ENCODE data around the gene CHN2.

Gene CHN2

GRCh38 chr7:29214056-29214455, 19.5 kb downstream of the CHN2 start:
- H3K23ac ChIP-seq (ENCODE audit: low read length): no peak overlapping the region
- no peak overlapping the region for H3K27ac ChIP-seq (ENCODE audit: low read depth, low read length)
- DNase-seq: no peak
- no peak overlapping the region for H2BK5ac ChIP-seq (ENCODE audit: low read length)
- H3K56ac ChIP-seq (ENCODE audit: low read length): no peak overlapping the region
- H2BK15ac ChIP-seq (replicated peaks; ENCODE audit: low read depth): no peak overlapping the region
- H3K36me3 ChIP-seq (ENCODE audit: control insufficient read depth, insufficient read depth, low read length): no peaks in the 10 kb centered on the region
- no peaks in the 10 kb centered on the region for H3K27me3 ChIP-seq (ENCODE audit: insufficient read depth, low read length, poor library complexity)
- H3K79me1 ChIP-seq (ENCODE audit: low read length): no peaks in the 10 kb centered on the region
- no peaks in the 10 kb centered on the region for H3K79me2 ChIP-seq (ENCODE audit: control insufficient read depth, insufficient read depth, low read length)
- H3K4me3 ChIP-seq (ENCODE audit: low read length): no peak overlapping the region
- no peak overlapping the region for H4K5ac ChIP-seq (ENCODE audit: low read length)
- H3K18ac ChIP-seq (ENCODE audit: low read length): no peak overlapping the region
- no peak overlapping the region for H3K4me2 ChIP-seq (ENCODE audit: low read length)
- no peak overlapping the region for H3K9ac ChIP-seq (ENCODE audit: low read length)
- H4K8ac ChIP-seq (ENCODE audit: low read depth, low read length): no peak overlapping the region
- no peak overlapping the region for H3K4ac ChIP-seq (ENCODE audit: low read depth, low read length)
- H2BK120ac ChIP-seq (ENCODE audit: low read depth, low read length): no peak overlapping the region
- H3K4me1 ChIP-seq (ENCODE audit: control insufficient read depth, low read depth, low read length): peaks cover 7% of the 10 kb centered on the region
- no CpG with 5 or more reads among the region's 5 CpGs for WGBS (ENCODE audit: extremely low coverage, insufficient coverage, low lambda C conversion rate)
- H2AK5ac ChIP-seq (ENCODE audit: low read length): no peak overlapping the region

- H3K56ac ChIP-seq (ENCODE audit: low read length): no peak overlapping the region
- H2AK5ac ChIP-seq (ENCODE audit: low read length): no peak overlapping the region
- H4K5ac ChIP-seq (ENCODE audit: low read length): no peak overlapping the region
- no peak overlapping the region for H3K18ac ChIP-seq (ENCODE audit: low read length)
- no peak overlapping the region for H2BK15ac ChIP-seq (replicated peaks; ENCODE audit: low read depth)
- no peak overlapping the region for H3K27ac ChIP-seq (ENCODE audit: low read depth, low read length)
- no peak for DNase-seq
- no peak overlapping the region for H4K8ac ChIP-seq (ENCODE audit: low read depth, low read length)
- H2BK120ac ChIP-seq (ENCODE audit: low read depth, low read length): no peak overlapping the region
- H3K23ac ChIP-seq (ENCODE audit: low read length): no peak overlapping the region
- H3K4me1 ChIP-seq (ENCODE audit: control insufficient read depth, low read depth, low read length): peaks cover 7% of the 10 kb centered on the region
- no peaks in the 10 kb centered on the region for H3K36me3 ChIP-seq (ENCODE audit: control insufficient read depth, insufficient read depth, low read length)
- no peaks in the 10 kb centered on the region for H3K79me1 ChIP-seq (ENCODE audit: low read length)
- no peaks in the 10 kb centered on the region for H3K79me2 ChIP-seq (ENCODE audit: control insufficient read depth, insufficient read depth, low read length)
- no peak overlapping the region for H3K4me2 ChIP-seq (ENCODE audit: low read length)
- WGBS (ENCODE audit: extremely low coverage, insufficient coverage, low lambda C conversion rate): no CpG with 5 or more reads among the region's 3 CpGs
- H3K9ac ChIP-seq (ENCODE audit: low read length): no peak overlapping the region
- no peak overlapping the region for H2BK5ac ChIP-seq (ENCODE audit: low read length)
- H3K4me3 ChIP-seq (ENCODE audit: low read length): no peak overlapping the region
- no peaks in the 10 kb centered on the region for H3K27me3 ChIP-seq (ENCODE audit: insufficient read depth, low read length, poor library complexity)
- H3K4ac ChIP-seq (ENCODE audit: low read depth, low read length): no peak overlapping the region
Measured at GRCh38 chr7:29214816-29215215, 20.2 kb downstream of the CHN2 start.

- Histone ChIP-seq H3K4me1 (ENCODE audit: control insufficient read depth, low read depth, low read length) (peaks cover 7% of the 10 kb centered on the region), H4K5ac (ENCODE audit: low read length) (no peak overlapping the region), H3K4me2 (ENCODE audit: low read length) (no peak overlapping the region), H3K27ac (ENCODE audit: low read depth, low read length) (no peak overlapping the region), H3K9ac (ENCODE audit: low read length) (no peak overlapping the region), H3K79me2 (ENCODE audit: control insufficient read depth, insufficient read depth, low read length) (no peaks in the 10 kb centered on the region), H3K79me1 (ENCODE audit: low read length) (no peaks in the 10 kb centered on the region), H3K4me3 (ENCODE audit: low read length) (no peak overlapping the region), H2BK5ac (ENCODE audit: low read length) (no peak overlapping the region), H3K18ac (ENCODE audit: low read length) (no peak overlapping the region), H3K23ac (ENCODE audit: low read length) (no peak overlapping the region), H2BK120ac (ENCODE audit: low read depth, low read length) (no peak overlapping the region), H3K4ac (ENCODE audit: low read depth, low read length) (no peak overlapping the region), H2AK5ac (ENCODE audit: low read length) (no peak overlapping the region), H3K27me3 (ENCODE audit: insufficient read depth, low read length, poor library complexity) (no peaks in the 10 kb centered on the region), H4K8ac (ENCODE audit: low read depth, low read length) (no peak overlapping the region), H3K56ac (ENCODE audit: low read length) (no peak overlapping the region), H3K36me3 (ENCODE audit: control insufficient read depth, insufficient read depth, low read length) (no peaks in the 10 kb centered on the region), H2BK15ac (replicated peaks; ENCODE audit: low read depth) (no peak overlapping the region)
- WGBS (ENCODE audit: extremely low coverage, insufficient coverage, low lambda C conversion rate): no CpG with 5 or more reads among the region's 1 CpG
- DNase-seq: no peak
Measured at GRCh38 chr7:29216128-29216527, 21.6 kb downstream of the CHN2 start.

- peaks cover 7% of the 10 kb centered on the region for H3K4me1 ChIP-seq (ENCODE audit: control insufficient read depth, low read depth, low read length)
- WGBS (ENCODE audit: extremely low coverage, insufficient coverage, low lambda C conversion rate): no CpG with 5 or more reads among the region's 2 CpGs
- H3K23ac ChIP-seq (ENCODE audit: low read length): no peak overlapping the region
Measured at GRCh38 chr7:29217113-29217512, 22.5 kb downstream of the CHN2 start.

GRCh38 chr7:29224726-29225125, 30.2 kb downstream of the CHN2 start:
- Histone ChIP-seq H3K79me2 (ENCODE audit: control insufficient read depth, insufficient read depth, low read length) (no peaks in the 10 kb centered on the region), H3K36me3 (ENCODE audit: control insufficient read depth, insufficient read depth, low read length) (no peaks in the 10 kb centered on the region), H3K4me1 (ENCODE audit: control insufficient read depth, low read depth, low read length) (peaks cover 2% of the 10 kb centered on the region), H2BK15ac (replicated peaks; ENCODE audit: low read depth) (no peak overlapping the region), H3K4me2 (ENCODE audit: low read length) (no peak overlapping the region), H3K18ac (ENCODE audit: low read length) (no peak overlapping the region), H3K56ac (ENCODE audit: low read length) (no peak overlapping the region), H2AK5ac (ENCODE audit: low read length) (no peak overlapping the region), H3K27me3 (ENCODE audit: insufficient read depth, low read length, poor library complexity) (no peaks in the 10 kb centered on the region), H3K79me1 (ENCODE audit: low read length) (no peaks in the 10 kb centered on the region), H3K23ac (ENCODE audit: low read length) (no peak overlapping the region), H3K4ac (ENCODE audit: low read depth, low read length) (no peak overlapping the region), H3K27ac (ENCODE audit: low read depth, low read length) (no peak overlapping the region), H2BK5ac (ENCODE audit: low read length) (no peak overlapping the region), H2BK120ac (ENCODE audit: low read depth, low read length) (no peak overlapping the region), H4K5ac (ENCODE audit: low read length) (no peak overlapping the region), H4K8ac (ENCODE audit: low read depth, low read length) (no peak overlapping the region), H3K9ac (ENCODE audit: low read length) (no peak overlapping the region), H3K4me3 (ENCODE audit: low read length) (no peak overlapping the region)
- no CpG with 5 or more reads among the region's 1 CpG for WGBS (ENCODE audit: extremely low coverage, insufficient coverage, low lambda C conversion rate)
- no peak for DNase-seq

More at GRCh38 chr7:29217113-29217512, 22.5 kb downstream of the CHN2 start:
- Histone ChIP-seq H3K79me1 (ENCODE audit: low read length) (no peaks in the 10 kb centered on the region), H3K79me2 (ENCODE audit: control insufficient read depth, insufficient read depth, low read length) (no peaks in the 10 kb centered on the region), H3K27me3 (ENCODE audit: insufficient read depth, low read length, poor library complexity) (no peaks in the 10 kb centered on the region), H3K56ac (ENCODE audit: low read length) (no peak overlapping the region), H3K18ac (ENCODE audit: low read length) (no peak overlapping the region), H3K36me3 (ENCODE audit: control insufficient read depth, insufficient read depth, low read length) (no peaks in the 10 kb centered on the region), H3K9ac (ENCODE audit: low read length) (no peak overlapping the region), H2BK120ac (ENCODE audit: low read depth, low read length) (no peak overlapping the region), H4K8ac (ENCODE audit: low read depth, low read length) (no peak overlapping the region), H3K4me2 (ENCODE audit: low read length) (no peak overlapping the region), H2BK15ac (replicated peaks; ENCODE audit: low read depth) (no peak overlapping the region), H3K27ac (ENCODE audit: low read depth, low read length) (no peak overlapping the region), H2AK5ac (ENCODE audit: low read length) (no peak overlapping the region), H3K4me3 (ENCODE audit: low read length) (no peak overlapping the region), H3K4ac (ENCODE audit: low read depth, low read length) (no peak overlapping the region), H2BK5ac (ENCODE audit: low read length) (no peak overlapping the region), H4K5ac (ENCODE audit: low read length) (no peak overlapping the region)
- DNase-seq: peak; percentile 79

- DNase-seq: no peak
- no peak overlapping the region for H3K4me2 ChIP-seq (ENCODE audit: low read length)
- WGBS (ENCODE audit: extremely low coverage, insufficient coverage, low lambda C conversion rate): no CpG with 5 or more reads among the region's 11 CpGs
- H4K8ac ChIP-seq (ENCODE audit: low read depth, low read length): no peak overlapping the region
- H3K4ac ChIP-seq (ENCODE audit: low read depth, low read length): no peak overlapping the region
- H3K4me3 ChIP-seq (ENCODE audit: low read length): no peak overlapping the region
- no peak overlapping the region for H3K23ac ChIP-seq (ENCODE audit: low read length)
- H4K5ac ChIP-seq (ENCODE audit: low read length): no peak overlapping the region
- H3K4me1 ChIP-seq (ENCODE audit: control insufficient read depth, low read depth, low read length): peaks cover 2% of the 10 kb centered on the region
- no peaks in the 10 kb centered on the region for H3K27me3 ChIP-seq (ENCODE audit: insufficient read depth, low read length, poor library complexity)
- no peak overlapping the region for H3K27ac ChIP-seq (ENCODE audit: low read depth, low read length)
- H2AK5ac ChIP-seq (ENCODE audit: low read length): no peak overlapping the region
- H2BK15ac ChIP-seq (replicated peaks; ENCODE audit: low read depth): no peak overlapping the region
- H2BK120ac ChIP-seq (ENCODE audit: low read depth, low read length): no peak overlapping the region
- H2BK5ac ChIP-seq (ENCODE audit: low read length): no peak overlapping the region
- no peaks in the 10 kb centered on the region for H3K79me2 ChIP-seq (ENCODE audit: control insufficient read depth, insufficient read depth, low read length)
- no peaks in the 10 kb centered on the region for H3K36me3 ChIP-seq (ENCODE audit: control insufficient read depth, insufficient read depth, low read length)
- no peaks in the 10 kb centered on the region for H3K79me1 ChIP-seq (ENCODE audit: low read length)
- H3K18ac ChIP-seq (ENCODE audit: low read length): no peak overlapping the region
- H3K9ac ChIP-seq (ENCODE audit: low read length): no peak overlapping the region
- no peak overlapping the region for H3K56ac ChIP-seq (ENCODE audit: low read length)
Measured at GRCh38 chr7:29228289-29229011, 33.9 kb downstream of the CHN2 start.

Data from mesendoderm (in vitro differentiated cells).